Heart left ventricle (tissue), 13 donors: ENCODE measurements around the gene MACIR.

Experiments used
- CTCF ChIP-seq, 12 donors: fragments of 200-600 bp; sonication (generic) in 4 of 12; IDR thresholded peaks; one replicate each; pipeline versions ENCODE4 v1.5.0 to v1.8.0; 2018 to 2022; ENCODE audit warnings: antibody characterized with exemption in 12 of 12, mild to moderate bottlenecking in 5 of 12
- POLR2A ChIP-seq, 2 donors: fragments of 450-650 bp; IDR thresholded peaks; one replicate each; pipeline ENCODE4 v1.6.1; 2017; ENCODE audit warnings: antibody characterized with exemption in 2 of 2, mild to moderate bottlenecking in 2 of 2, moderate library complexity in 2 of 2
- donor health status: ischemic (EF 13 %, LVEDD 7.1; RV severe dilation, severe dysfunction).
- donor health status: DM: no; HTN: yes; CAD: no.
- donor health status: DM: no; HTN: no; CAD: no.
- donor health status: ischemic (EF 25% LVEDD 6.9; RV normal size, moderate dysfunction).
- donor health status: ischemic (EF 25% LVEDD 5.7; RV mildly dilated, moderate dysfunction).
- donor health status: ischemic (EF 35%, LVEDD 5.7; RV mildly dilated, moderate dysfunction).
- donor health status: nonischemic (EF 11% LVEDD 7.7; RV severe dilation, severe dysfunction).
- donor health status: DM: yes; HTN: yes; CAD: no.
- donor health status: PGD.
- donor health status: ischemic (EF 29% LVEDD 5.4; RV normal size, mild dysfunction).
- donor health status: nonischemic (EF 23%, LVEDD 6.1; RV moderate dilation, normal function).

GRCh38 chr5:103210952-103211351, 47.6 kb upstream of the MACIR start:
- TF ChIP-seq CTCF (IDR thresholded peaks at IDR 0.05) = no peak
- no peak for TF ChIP-seq POLR2A (IDR thresholded peaks at IDR 0.05)
